ENCODE measurements around the gene DAAM1.

Gene DAAM1

DNA sequence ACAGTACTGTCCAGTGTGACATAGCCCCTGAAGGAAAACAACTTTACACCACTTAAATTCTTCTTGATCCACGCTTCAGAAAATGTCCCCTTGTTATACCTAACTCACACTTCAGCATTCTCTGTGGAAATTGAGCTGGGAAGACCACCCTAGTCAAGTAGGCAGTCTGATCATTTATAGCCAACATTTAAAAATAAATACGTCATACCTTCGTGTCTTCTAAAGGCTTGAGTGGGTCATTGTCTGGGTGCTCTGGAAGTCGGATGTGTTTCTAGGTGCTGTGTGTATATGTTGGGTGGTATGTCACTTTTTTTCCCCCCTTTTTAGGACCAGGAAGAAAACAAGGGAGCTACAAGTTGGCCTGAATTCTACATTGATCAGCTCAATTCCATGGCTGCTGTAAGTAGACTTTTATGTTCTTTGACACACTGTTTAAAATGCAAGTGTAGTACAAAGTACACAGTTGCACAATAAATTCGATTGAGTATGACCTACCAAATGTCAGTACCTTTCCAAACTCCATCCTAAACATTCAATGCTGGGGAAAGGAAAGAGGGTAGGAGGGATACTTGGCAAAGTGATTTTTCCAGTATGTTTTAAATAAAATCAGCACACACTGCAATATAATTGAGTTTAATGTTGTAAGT lies 126.6 kb downstream of the DAAM1 start:
- no peak for DNase-seq (ENCODE audit: low read depth in 2 of 2)

DNA sequence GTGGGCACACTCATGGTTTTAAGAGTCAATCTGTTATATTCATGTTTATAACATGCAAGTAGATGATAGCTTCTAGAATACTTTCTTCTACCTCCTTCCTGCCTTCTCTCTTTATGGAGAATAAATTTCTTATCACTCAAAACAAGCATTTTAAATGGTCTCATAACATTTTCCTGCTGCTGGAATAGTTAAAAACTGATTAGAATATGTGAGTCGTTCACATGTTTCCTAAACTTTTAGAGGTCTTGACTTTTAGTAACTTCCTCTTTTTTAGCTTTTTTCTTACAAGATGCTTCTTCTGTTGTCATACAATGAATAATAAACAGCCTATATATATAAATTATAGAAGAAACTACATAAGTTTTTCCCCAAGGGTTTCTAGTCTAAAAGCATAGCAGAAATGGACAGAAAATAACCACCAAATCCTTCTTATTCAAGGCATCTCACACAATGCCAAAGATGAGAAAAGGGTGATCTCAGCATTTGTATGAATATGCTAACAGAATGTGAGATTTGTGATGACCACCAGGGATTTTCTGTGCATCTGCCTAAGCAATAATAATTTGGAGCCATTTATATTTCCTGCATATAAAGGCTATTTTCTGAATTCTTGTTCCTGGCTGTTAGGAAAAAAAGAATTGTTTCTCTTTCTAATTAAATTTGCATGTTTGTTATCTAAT lies 127.8 kb downstream of the DAAM1 start:
- DNase-seq (ENCODE audit: low read depth in 2 of 2): no peak

DNA sequence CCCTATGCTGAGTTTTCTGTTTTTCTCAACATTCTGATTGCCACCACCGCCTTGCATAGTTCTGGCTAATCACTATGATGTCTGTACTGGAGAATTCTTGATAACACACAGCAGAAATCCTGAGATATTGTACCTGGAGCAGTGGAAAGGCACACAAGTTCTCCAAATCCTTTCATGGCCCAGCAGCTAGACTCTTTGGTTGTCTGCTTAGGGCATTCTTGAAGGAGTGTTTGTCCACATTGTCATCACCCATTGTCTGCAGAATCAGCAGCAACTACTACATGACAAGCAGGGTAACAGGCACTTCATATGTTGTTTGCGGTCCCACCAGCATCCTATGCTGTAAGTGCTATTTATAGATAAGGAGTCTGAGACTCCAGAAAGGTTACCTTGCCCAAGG lies 128.9 kb downstream of the DAAM1 start:
- DNase-seq (ENCODE audit: low read depth in 2 of 2): no peak

GRCh38 chr14:59317798-59318505 lies 129.5 kb downstream of the DAAM1 start:
- DNase-seq (ENCODE audit: low read depth in 2 of 2): no peak

- no peak for DNase-seq (ENCODE audit: low read depth in 2 of 2)
Observed at GRCh38 chr14:59318908-59319307, 130.4 kb downstream of the DAAM1 start.

- no peak for DNase-seq (ENCODE audit: low read depth in 2 of 2)
Observed at GRCh38 chr14:59320361-59320760, 131.9 kb downstream of the DAAM1 start.

- DNase-seq (ENCODE audit: low read depth in 2 of 2): no peak
Observed at GRCh38 chr14:59320763-59321625, 132.5 kb downstream of the DAAM1 start.

- DNase-seq (ENCODE audit: low read depth in 2 of 2): no peak
Observed at GRCh38 chr14:59321626-59321949, 133.1 kb downstream of the DAAM1 start.

- no peak for DNase-seq (ENCODE audit: low read depth in 2 of 2)
Observed at GRCh38 chr14:59325906-59326305, 137.4 kb downstream of the DAAM1 start.

DNA sequence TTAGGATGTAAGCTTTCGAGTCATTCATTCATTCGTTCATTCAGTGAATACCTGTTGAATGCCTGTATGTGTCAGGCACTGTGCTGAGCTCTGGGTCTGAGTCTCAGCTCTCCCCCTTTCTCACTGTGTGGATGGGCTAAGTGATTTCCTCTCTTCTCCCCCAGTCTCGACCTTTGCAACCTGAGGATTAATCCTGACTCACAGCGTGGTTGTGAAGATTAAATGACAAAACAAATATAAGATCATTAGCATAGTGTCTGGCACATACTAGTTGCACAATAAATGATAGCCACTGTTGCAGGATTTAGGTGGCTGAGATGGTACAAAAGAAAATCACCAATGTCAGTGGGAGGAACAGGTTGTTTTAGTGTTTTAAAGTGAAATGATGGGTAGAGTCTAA lies 140.0 kb downstream of the DAAM1 start:
- no peak for DNase-seq (ENCODE audit: low read depth in 2 of 2)

DNA sequence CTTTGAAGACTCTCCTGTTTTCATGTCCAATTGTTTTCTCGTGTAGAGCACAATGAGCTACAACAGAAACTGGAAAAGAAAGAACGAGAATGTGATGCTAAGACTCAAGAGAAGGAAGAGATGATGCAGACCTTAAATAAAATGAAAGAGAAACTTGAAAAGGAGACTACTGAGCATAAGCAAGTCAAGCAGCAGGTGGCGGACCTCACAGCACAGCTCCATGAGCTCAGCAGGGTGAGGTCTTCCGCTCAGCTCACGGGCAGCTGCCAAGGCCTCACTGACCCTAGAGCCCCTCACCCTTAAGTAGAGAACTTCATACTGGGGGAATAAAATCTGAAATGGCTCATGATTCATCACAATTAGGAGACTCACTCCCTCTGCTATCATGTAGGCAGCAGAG lies 142.0 kb downstream of the DAAM1 start:
- no peak for DNase-seq (ENCODE audit: low read depth in 2 of 2)

- DNase-seq (ENCODE audit: low read depth in 2 of 2): no peak
Observed at GRCh38 chr14:59331217-59331616, 142.8 kb downstream of the DAAM1 start.

GRCh38 chr14:59332727-59333126 lies 144.3 kb downstream of the DAAM1 start:
- DNase-seq (ENCODE audit: low read depth in 2 of 2): no peak

GRCh38 chr14:59333235-59333634 lies 144.8 kb downstream of the DAAM1 start:
- no peak for DNase-seq (ENCODE audit: low read depth in 2 of 2)

GRCh38 chr14:59333668-59334067 lies 145.2 kb downstream of the DAAM1 start:
- DNase-seq (ENCODE audit: low read depth in 2 of 2): no peak

DNA sequence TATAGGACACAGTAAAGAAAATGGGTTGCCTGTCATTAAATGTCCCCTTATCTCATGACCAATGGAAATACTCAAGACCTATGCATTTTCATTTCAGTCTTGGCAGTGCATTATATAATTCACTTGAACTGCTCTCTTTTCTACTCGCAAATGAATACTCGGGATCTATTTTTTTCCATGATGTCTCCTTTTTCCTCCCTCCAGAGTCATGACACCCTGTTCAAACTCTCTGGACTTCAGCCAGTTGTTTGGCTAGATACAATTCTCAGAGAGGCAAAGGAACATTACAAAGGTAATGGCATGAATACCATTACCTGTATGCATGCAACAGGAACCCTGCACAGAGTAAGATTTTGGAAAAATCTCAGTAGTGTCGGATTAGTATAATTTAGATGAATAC lies 145.8 kb downstream of the DAAM1 start:
- DNase-seq (ENCODE audit: low read depth in 2 of 2): no peak

GRCh38 chr14:59336098-59336497 lies 147.6 kb downstream of the DAAM1 start:
- DNase-seq (ENCODE audit: low read depth in 2 of 2): no peak

GRCh38 chr14:59336706-59337105 lies 148.2 kb downstream of the DAAM1 start:
- no peak for DNase-seq (ENCODE audit: low read depth in 2 of 2)

- no peak for DNase-seq (ENCODE audit: low read depth in 2 of 2)
Observed at GRCh38 chr14:59337141-59337611, 148.7 kb downstream of the DAAM1 start.

DNA sequence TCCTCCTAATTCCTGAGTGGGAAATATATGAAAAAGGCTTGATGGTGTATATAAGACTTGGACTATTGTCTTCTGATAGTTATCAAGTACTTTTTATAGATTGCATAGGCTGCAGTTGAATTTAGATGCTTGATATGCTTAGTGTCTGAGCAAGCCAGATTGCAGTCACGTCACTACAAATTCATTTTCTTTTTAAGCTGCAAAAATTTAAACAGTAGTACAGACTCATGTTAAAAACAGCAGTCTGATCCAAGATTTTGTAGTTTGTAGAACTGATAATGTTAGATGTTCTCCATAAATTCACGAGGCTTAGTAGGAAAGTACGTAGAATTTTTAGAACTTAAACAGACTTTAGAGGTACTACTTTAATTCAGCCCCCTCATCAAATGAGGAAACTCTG lies 150.3 kb downstream of the DAAM1 start:
- no peak for DNase-seq (ENCODE audit: low read depth in 2 of 2)

- DNase-seq (ENCODE audit: low read depth in 2 of 2): no peak
Observed at GRCh38 chr14:59339524-59340330, 151.3 kb downstream of the DAAM1 start.

All from stimulated activated CD4-positive, alpha-beta T cell treated with anti-CD3 and anti-CD28 coated beads, Interleukin-1b, Interleukin-23, amount 100 ng/mL, for 4 hours (primary cell).